VCaP (cell line): ENCODE data around the gene CALHM4.
A peak's percentile ranks its signal among the peaks of the same experiment; 100 is the strongest.

Experiments used
- H3K27ac ChIP-seq: fragments of 450-650 bp; 2 replicates; pipeline ENCODE4 v1.5.1; 2017
- CTCF ChIP-seq: fragments of 450-650 bp; conservative IDR thresholded peaks from 2 replicates; pipeline ENCODE4 v1.5.1; 2017; ENCODE audit warnings: mild to moderate bottlenecking, moderate library complexity

The CALHM4 gene

DNA sequence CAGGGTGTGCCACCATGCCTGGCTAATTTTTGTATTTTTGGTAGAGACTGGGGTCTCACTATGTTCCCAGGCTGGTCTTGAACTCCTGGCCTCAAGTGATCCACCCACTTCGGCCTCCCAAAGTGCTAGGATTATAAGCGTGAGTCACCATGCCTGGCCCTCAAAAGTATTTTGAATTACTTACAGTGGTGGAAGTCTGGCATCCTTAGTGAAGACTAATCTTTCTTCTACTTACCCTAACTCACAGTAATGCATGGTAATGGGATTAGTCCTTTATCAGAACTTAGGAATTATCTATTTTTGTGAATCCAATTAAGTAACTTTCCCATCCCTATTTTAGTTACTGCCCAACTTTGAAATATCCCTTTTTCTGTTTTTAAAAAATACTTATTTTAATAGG is 21.7 kb downstream of the CALHM4 start:
- TF ChIP-seq CTCF, result no peak
- no peak overlapping the region for H3K27ac ChIP-seq

- no peak for TF ChIP-seq CTCF
- H3K27ac ChIP-seq, result no peak overlapping the region
Measured at GRCh38 chr6:116577486-116577885, 23.9 kb downstream of the CALHM4 start.

DNA sequence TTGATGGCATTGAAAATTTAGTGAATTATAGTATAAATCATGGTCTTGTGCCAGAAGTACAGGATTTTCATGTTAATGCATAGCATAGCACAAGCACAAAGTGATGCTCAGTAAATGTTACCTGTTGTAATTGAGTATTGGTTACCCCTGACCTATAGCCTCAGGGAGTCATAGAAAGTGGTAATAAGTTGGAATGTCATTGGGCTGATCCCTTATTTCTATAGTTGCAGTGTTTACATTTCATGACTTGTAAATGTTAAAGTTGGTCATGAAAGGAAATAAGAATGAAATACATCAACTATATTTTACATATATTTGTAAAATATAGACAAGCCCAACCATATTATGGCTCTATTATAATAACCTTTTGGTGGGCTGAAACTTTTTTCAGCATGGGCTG is 24.8 kb downstream of the CALHM4 start:
- H3K27ac ChIP-seq, result no peak overlapping the region
- no peak for TF ChIP-seq CTCF

- no peak for TF ChIP-seq CTCF
Measured at GRCh38 chr6:116579143-116579542, 25.6 kb downstream of the CALHM4 start.

GRCh38 chr6:116580198-116580597 is 26.6 kb downstream of the CALHM4 start:
- no peak for TF ChIP-seq CTCF
- H3K27ac ChIP-seq, result no peak overlapping the region

More at GRCh38 chr6:116579143-116579542, 25.6 kb downstream of the CALHM4 start:
- no peak overlapping the region for H3K27ac ChIP-seq

DNA sequence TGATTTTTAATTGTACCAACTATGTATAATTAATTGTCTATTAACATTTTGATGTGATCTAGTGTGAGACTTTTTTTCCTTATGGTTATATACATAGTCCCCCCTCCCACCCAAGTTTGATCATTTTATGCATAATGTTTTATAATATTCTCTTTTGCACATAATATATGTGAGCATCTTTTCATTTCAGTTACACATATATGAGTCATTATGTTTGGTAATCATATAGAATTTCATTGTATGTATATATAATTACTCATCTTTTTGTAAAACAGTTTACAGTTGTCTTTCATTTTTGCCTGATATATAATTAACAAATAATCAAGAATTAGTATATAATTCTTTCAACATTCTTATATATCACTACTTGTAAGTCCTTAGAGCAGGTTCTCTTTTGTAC is 32.7 kb downstream of the CALHM4 start:
- TF ChIP-seq CTCF, result no peak
- no peak overlapping the region for H3K27ac ChIP-seq

DNA sequence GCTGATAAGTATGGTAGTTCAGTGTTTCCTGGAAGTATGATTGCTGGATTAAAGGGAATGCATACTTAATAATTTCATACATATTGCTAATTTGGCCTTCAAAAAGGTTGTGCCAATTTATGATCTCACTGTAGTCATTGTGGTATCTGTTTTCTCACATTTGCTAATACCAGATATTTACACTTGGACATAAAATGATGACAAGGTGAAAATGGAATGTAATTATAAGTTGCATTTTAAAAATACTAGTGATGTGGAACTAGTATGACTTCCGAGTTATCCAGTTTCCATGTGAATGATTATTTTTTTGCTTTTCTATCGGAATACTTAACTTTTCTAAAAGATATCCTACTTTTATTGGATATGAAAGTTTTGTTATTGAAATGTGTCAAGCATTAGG is 33.2 kb downstream of the CALHM4 start:
- TF ChIP-seq CTCF, result no peak
- no peak overlapping the region for H3K27ac ChIP-seq

DNA sequence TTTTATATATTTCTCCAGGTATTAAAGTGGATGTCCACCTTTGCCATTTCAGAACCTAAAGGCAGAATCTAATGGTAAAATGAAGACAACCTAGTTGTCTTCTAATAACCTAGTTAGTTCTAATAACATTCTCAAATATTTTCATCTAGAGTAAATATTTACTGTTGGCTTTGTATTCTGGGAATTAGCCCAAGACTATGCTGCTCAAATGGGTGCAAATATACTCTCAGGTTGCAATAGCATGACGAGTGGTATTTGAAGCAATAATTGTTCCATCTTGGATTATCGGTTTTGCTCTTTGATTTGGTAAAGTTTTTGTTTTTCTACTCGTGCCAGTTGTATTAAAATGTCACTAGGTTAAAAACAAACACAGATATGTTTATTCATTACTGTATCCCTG is 41.7 kb downstream of the CALHM4 start:
- no peak for TF ChIP-seq CTCF
- H3K27ac ChIP-seq, result peak overlapping the region; percentile 38
